Mesendoderm (in vitro differentiated cells): ENCODE measurements around the gene PEDS1.

Source experiments
- DNase-seq: peaks from one replicate; pipeline ENCODE4 v3.0.0; 2013
- H2AK5ac ChIP-seq: 2 replicates; pipeline ENCODE4 v1.6.1; 2013; ENCODE audit warnings: low read length, inconsistent platforms
- H2BK120ac ChIP-seq: 2 replicates; pipeline ENCODE4 v1.6.1; 2013; ENCODE audit warnings: low read depth, mild to moderate bottlenecking, low read length, moderate library complexity, mixed read lengths
- H2BK15ac ChIP-seq: replicated peaks from 2 replicates; pipeline ENCODE4 v1.6.1; 2013; ENCODE audit warnings: low read depth, mild to moderate bottlenecking, moderate library complexity
- H2BK5ac ChIP-seq: 2 replicates; pipeline ENCODE4 v1.6.1; 2013; ENCODE audit warnings: low read length, inconsistent platforms
- H3K18ac ChIP-seq: 2 replicates; pipeline ENCODE4 v1.6.1; 2013; ENCODE audit warnings: mild to moderate bottlenecking, low read length, mixed read lengths
- H3K23ac ChIP-seq: one replicate; pipeline ENCODE4 v1.6.1; 2013; ENCODE audit warnings: low read length
- H3K27ac ChIP-seq: 2 replicates; pipeline ENCODE4 v1.5.1; 2013; ENCODE audit warnings: low read depth, mild to moderate bottlenecking, inconsistent platforms, low read length, moderate library complexity
- H3K27me3 ChIP-seq: 2 replicates; pipeline ENCODE4 v1.6.1; 2013; ENCODE audit warnings: low read length, control low read depth, mild to moderate bottlenecking, inconsistent platforms; ENCODE audit not compliant: insufficient read depth, poor library complexity
- H3K36me3 ChIP-seq: 2 replicates; pipeline ENCODE4 v1.6.1; 2013; ENCODE audit warnings: low read length, inconsistent platforms; ENCODE audit not compliant: control insufficient read depth, insufficient read depth
- H3K4ac ChIP-seq: one replicate; pipeline ENCODE4 v1.6.1; 2013; ENCODE audit warnings: low read depth, mild to moderate bottlenecking, low read length, moderate library complexity
- H3K4me1 ChIP-seq: 2 replicates; pipeline ENCODE4 v1.6.1; 2013; ENCODE audit warnings: low read depth, low read length, inconsistent platforms; ENCODE audit not compliant: control insufficient read depth
- H3K4me2 ChIP-seq: 2 replicates; pipeline ENCODE4 v1.6.1; 2013; ENCODE audit warnings: low read length
- H3K4me3 ChIP-seq: 2 replicates; pipeline ENCODE4 v1.5.1; 2013; ENCODE audit warnings: mild to moderate bottlenecking, low read length
- H3K56ac ChIP-seq: one replicate; pipeline ENCODE4 v1.6.1; 2013; ENCODE audit warnings: low read length
- H3K79me1 ChIP-seq: 2 replicates; pipeline ENCODE4 v1.6.1; 2013; ENCODE audit warnings: low read length, inconsistent platforms
- H3K79me2 ChIP-seq: 2 replicates; pipeline ENCODE4 v1.6.1; 2013; ENCODE audit warnings: mild to moderate bottlenecking, low read length; ENCODE audit not compliant: control insufficient read depth, insufficient read depth
- H3K9ac ChIP-seq: 2 replicates; pipeline ENCODE4 v1.6.1; 2013; ENCODE audit warnings: low read length, inconsistent platforms
- H4K5ac ChIP-seq: one replicate; pipeline ENCODE4 v1.6.1; 2013; ENCODE audit warnings: low read length
- H4K8ac ChIP-seq: one replicate; pipeline ENCODE4 v1.6.1; 2013; ENCODE audit warnings: low read depth, mild to moderate bottlenecking, control low read depth, low read length, moderate library complexity
- WGBS: extraction: QIAGEN DNeasy Blood & Tissue Kit; methylation state at CpG from one replicate; pipeline ENCODE4 v1.1.7; 2013; ENCODE audit warnings: low lambda C conversion rate, missing lambda C conversion rate; ENCODE audit not compliant: insufficient coverage; ENCODE audit errors: extremely low coverage; 5-methylcytosine and 5-hydroxymethylcytosine counted together

Gene PEDS1

DNA sequence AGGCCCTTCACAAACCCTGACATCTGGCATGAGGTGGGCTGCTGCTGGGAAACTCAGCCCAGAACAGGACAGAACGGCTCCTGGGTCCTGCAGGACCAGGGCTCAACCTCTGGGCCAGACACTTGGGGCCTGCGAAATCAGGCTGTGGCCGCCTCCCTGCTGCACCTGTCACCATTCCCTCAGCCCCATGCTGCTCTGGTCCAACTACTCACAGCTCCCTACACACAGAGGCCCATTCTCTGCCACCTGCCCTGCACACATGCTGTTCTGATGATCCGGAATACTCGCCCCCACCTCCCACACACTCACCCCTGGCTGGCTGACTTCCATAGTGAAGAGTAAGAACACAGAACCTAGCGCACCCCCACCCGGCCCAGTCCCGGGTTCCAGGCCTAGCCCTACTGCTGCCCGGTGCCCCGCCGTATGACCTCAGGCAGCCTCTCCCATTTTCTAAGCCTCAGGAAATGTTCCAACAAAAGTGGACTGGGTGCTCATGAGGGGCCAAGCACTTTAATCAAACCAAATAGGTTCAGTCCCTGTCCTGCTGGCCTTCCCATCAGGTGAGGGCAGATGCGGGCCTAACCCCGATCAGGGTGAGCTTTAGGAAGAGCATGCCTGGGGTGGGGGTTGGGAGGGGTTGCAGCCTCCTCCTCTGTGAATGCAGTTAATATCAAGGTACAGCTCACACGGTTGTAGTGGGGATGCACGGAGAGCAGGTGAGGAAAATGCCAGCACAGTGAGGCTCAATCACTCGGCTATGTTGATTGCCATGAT lies 3.9 kb downstream of the PEDS1 start:
- H3K4me3 ChIP-seq: no peak overlapping the region
- no peak overlapping the region for H2BK15ac ChIP-seq
- no peaks in the 10 kb centered on the region for H3K36me3 ChIP-seq
- H4K8ac ChIP-seq: no peak overlapping the region
- H2AK5ac ChIP-seq: no peak overlapping the region
- H3K9ac ChIP-seq: no peak overlapping the region
- H3K79me1 ChIP-seq: peaks cover 26% of the 10 kb centered on the region
- no peak overlapping the region for H3K18ac ChIP-seq
- H4K5ac ChIP-seq: no peak overlapping the region
- no peak overlapping the region for H2BK120ac ChIP-seq
- peaks cover 19% of the 10 kb centered on the region for H3K4me1 ChIP-seq
- no peak overlapping the region for H3K56ac ChIP-seq
- H3K23ac ChIP-seq: no peak overlapping the region
- H3K79me2 ChIP-seq: peaks cover 68% of the 10 kb centered on the region
- no peak overlapping the region for H3K4ac ChIP-seq
- DNase-seq: no peak
- WGBS: no CpG with 5 or more reads among the region's 16 CpGs
- H3K27ac ChIP-seq: no peak overlapping the region
- H2BK5ac ChIP-seq: no peak overlapping the region
- H3K27me3 ChIP-seq: no peaks in the 10 kb centered on the region
- no peak overlapping the region for H3K4me2 ChIP-seq

- Histone ChIP-seq H3K27ac (no peak overlapping the region), H3K27me3 (no peaks in the 10 kb centered on the region), H2BK15ac (no peak overlapping the region), H3K4me1 (peaks cover 12% of the 10 kb centered on the region), H2AK5ac (no peak overlapping the region), H3K4me3 (no peak overlapping the region), H3K79me1 (peaks cover 34% of the 10 kb centered on the region), H3K4me2 (no peak overlapping the region), H3K36me3 (peaks cover 4% of the 10 kb centered on the region), H4K5ac (no peak overlapping the region), H2BK5ac (no peak overlapping the region), H3K18ac (no peak overlapping the region), H4K8ac (no peak overlapping the region), H3K79me2 (peaks cover 66% of the 10 kb centered on the region), H3K23ac (no peak overlapping the region), H3K56ac (no peak overlapping the region), H3K4ac (no peak overlapping the region), H3K9ac (no peak overlapping the region), H2BK120ac (no peak overlapping the region)
- WGBS: no CpG with 5 or more reads among the region's 17 CpGs
- peak; percentile 43 for DNase-seq
Observed at GRCh38 chr20:50146732-50147662, 6.5 kb downstream of the PEDS1 start.

GRCh38 chr20:50146214-50146613 lies 7.3 kb downstream of the PEDS1 start:
- Histone ChIP-seq H4K8ac (no peak overlapping the region), H3K9ac (no peak overlapping the region), H2BK15ac (no peak overlapping the region), H3K27ac (no peak overlapping the region), H3K23ac (no peak overlapping the region), H3K4me1 (peaks cover 11% of the 10 kb centered on the region), H3K79me2 (peaks cover 68% of the 10 kb centered on the region), H3K4me3 (no peak overlapping the region), H3K79me1 (peaks cover 38% of the 10 kb centered on the region), H2BK120ac (no peak overlapping the region), H4K5ac (no peak overlapping the region), H3K18ac (no peak overlapping the region), H3K4ac (no peak overlapping the region), H3K56ac (no peak overlapping the region), H2AK5ac (no peak overlapping the region), H3K27me3 (no peaks in the 10 kb centered on the region), H3K4me2 (no peak overlapping the region), H2BK5ac (no peak overlapping the region), H3K36me3 (peaks cover 6% of the 10 kb centered on the region)
- WGBS: no CpG with 5 or more reads among the region's 6 CpGs
- no peak for DNase-seq

DNA sequence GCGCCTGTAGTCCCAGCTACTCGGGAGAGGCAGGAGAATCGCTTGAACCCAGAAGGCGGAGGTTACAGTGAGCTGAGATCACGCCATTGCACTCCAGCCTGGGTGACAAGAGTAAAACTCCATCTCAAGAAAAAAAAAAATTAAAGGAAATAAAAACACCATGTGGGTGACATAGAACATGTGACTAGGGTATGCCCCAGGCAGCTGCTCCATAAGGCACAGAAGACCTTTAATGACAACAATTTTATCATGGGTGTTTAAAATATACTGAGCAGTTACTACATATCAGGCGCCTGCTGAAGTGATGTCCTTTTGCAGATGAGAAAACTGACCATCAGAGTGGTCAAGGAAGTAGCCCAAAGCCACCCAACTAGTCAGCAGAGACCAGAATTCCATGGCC lies 8.0 kb downstream of the PEDS1 start:
- H3K27ac ChIP-seq: no peak overlapping the region
- no CpG with 5 or more reads among the region's 6 CpGs for WGBS
- no peak for DNase-seq
- H3K9ac ChIP-seq: no peak overlapping the region
- no peak overlapping the region for H3K4me2 ChIP-seq
- H3K18ac ChIP-seq: no peak overlapping the region
- no peak overlapping the region for H2AK5ac ChIP-seq
- peaks cover 7% of the 10 kb centered on the region for H3K4me1 ChIP-seq
- no peak overlapping the region for H3K56ac ChIP-seq
- H3K4me3 ChIP-seq: no peak overlapping the region
- H3K4ac ChIP-seq: no peak overlapping the region
- peaks cover 63% of the 10 kb centered on the region for H3K79me2 ChIP-seq
- H4K5ac ChIP-seq: no peak overlapping the region
- no peak overlapping the region for H3K23ac ChIP-seq
- H3K36me3 ChIP-seq: peaks cover 12% of the 10 kb centered on the region
- H3K27me3 ChIP-seq: no peaks in the 10 kb centered on the region
- peaks cover 42% of the 10 kb centered on the region for H3K79me1 ChIP-seq
- no peak overlapping the region for H4K8ac ChIP-seq
- no peak overlapping the region for H2BK15ac ChIP-seq
- H2BK5ac ChIP-seq: no peak overlapping the region
- H2BK120ac ChIP-seq: no peak overlapping the region

- H3K4me3 ChIP-seq: no peak overlapping the region
- no peak overlapping the region for H3K18ac ChIP-seq
- no peak overlapping the region for H4K8ac ChIP-seq
- no peak overlapping the region for H3K4me2 ChIP-seq
- H2BK15ac ChIP-seq: no peak overlapping the region
- peak; percentile 42 for DNase-seq
- H3K79me2 ChIP-seq: peaks cover 57% of the 10 kb centered on the region
- no peak overlapping the region for H2BK120ac ChIP-seq
- H3K9ac ChIP-seq: no peak overlapping the region
- peaks cover 13% of the 10 kb centered on the region for H3K36me3 ChIP-seq
- peaks cover 6% of the 10 kb centered on the region for H3K4me1 ChIP-seq
- H3K27ac ChIP-seq: no peak overlapping the region
- H2BK5ac ChIP-seq: no peak overlapping the region
- no peak overlapping the region for H4K5ac ChIP-seq
- H3K27me3 ChIP-seq: no peaks in the 10 kb centered on the region
- no peak overlapping the region for H2AK5ac ChIP-seq
- H3K56ac ChIP-seq: no peak overlapping the region
- no peak overlapping the region for H3K4ac ChIP-seq
- H3K23ac ChIP-seq: no peak overlapping the region
- peaks cover 36% of the 10 kb centered on the region for H3K79me1 ChIP-seq
- WGBS: no CpG with 5 or more reads among the region's 4 CpGs
Observed at GRCh38 chr20:50144362-50144761, 9.2 kb downstream of the PEDS1 start.
